ENCODE measurements around the gene PCDH1. TPM values are rescaled to one million over a fixed set of nuclear protein-coding genes. Genes with fewer than 3 reads are reported as not detected.

PCDH1 gene
- polyA plus RNA-seq, 5 donors, result 22.2 to 32.4 (median 24.8) TPM

GRCh38 chr5:141811287-141812155, 66.7 kb downstream of the PCDH1 start:
- DNase-seq, result no peak

GRCh38 chr5:141810702-141811101, 67.5 kb downstream of the PCDH1 start:
- DNase-seq, result no peak

GRCh38 chr5:141809380-141810096, 68.7 kb downstream of the PCDH1 start:
- no peak for DNase-seq

GRCh38 chr5:141808857-141809256, 69.4 kb downstream of the PCDH1 start:
- no peak for DNase-seq

- no peak for DNase-seq
These were observed 70.5 kb downstream of the PCDH1 start for GRCh38 chr5:141807732-141808131.

GRCh38 chr5:141807329-141807728, 70.9 kb downstream of the PCDH1 start:
- no peak for DNase-seq

- DNase-seq, result no peak
These were observed 71.6 kb downstream of the PCDH1 start for GRCh38 chr5:141806626-141807025.

GRCh38 chr5:141805874-141806595, 72.2 kb downstream of the PCDH1 start:
- no peak for DNase-seq

GRCh38 chr5:141804475-141804874, 73.7 kb downstream of the PCDH1 start:
- DNase-seq, result no peak

Other genes starting within 250 kb of the PCDH1 start
- 100 to 1,000 TPM in 4 of 5 donors, 10 to 100 TPM in 1; 95.5 to 120 (median 106) TPM for gene HDAC3, start 241.6 kb downstream of the PCDH1 start, polyA plus RNA-seq (ENCODE audit: insufficient read depth in 1 of 5, insufficient read length in 5 of 5, low replicate concordance in 1 of 5)
- gene RELL2, start 241.4 kb downstream of the PCDH1 start, polyA plus RNA-seq (ENCODE audit: insufficient read depth in 1 of 5, insufficient read length in 5 of 5, low replicate concordance in 1 of 5), result under 1 TPM; 0.16 to 0.58 (median 0.37) TPM
- 10 to 100 TPM; 18.7 to 26.5 (median 19.1) TPM for gene FCHSD1, start 227.0 kb downstream of the PCDH1 start, polyA plus RNA-seq (ENCODE audit: insufficient read depth in 1 of 5, insufficient read length in 5 of 5, low replicate concordance in 1 of 5)
- 10 to 100 TPM; 35.3 to 50.1 (median 42.3) TPM for gene ARAP3, start 196.2 kb downstream of the PCDH1 start, polyA plus RNA-seq (ENCODE audit: insufficient read depth in 1 of 5, insufficient read length in 5 of 5, low replicate concordance in 1 of 5)
- 100 to 1,000 TPM; 142 to 165 (median 146) TPM for gene DELE1, start 45.5 kb upstream of the PCDH1 start, polyA plus RNA-seq (ENCODE audit: insufficient read depth in 1 of 5, insufficient read length in 5 of 5, low replicate concordance in 1 of 5)
- 10 to 100 TPM; 33.0 to 41.9 (median 35.7) TPM for gene PCDH12, start 79.8 kb upstream of the PCDH1 start, polyA plus RNA-seq (ENCODE audit: insufficient read depth in 1 of 5, insufficient read length in 5 of 5, low replicate concordance in 1 of 5)
- 10 to 100 TPM; 43.5 to 50.3 (median 49.4) TPM for gene RNF14, start 90.7 kb upstream of the PCDH1 start, polyA plus RNA-seq (ENCODE audit: insufficient read depth in 1 of 5, insufficient read length in 5 of 5, low replicate concordance in 1 of 5)
- 10 to 100 TPM; 36.0 to 42.3 (median 40.2) TPM for gene GNPDA1, start 134.6 kb upstream of the PCDH1 start, polyA plus RNA-seq (ENCODE audit: insufficient read depth in 1 of 5, insufficient read length in 5 of 5, low replicate concordance in 1 of 5)
- gene NDFIP1, start 230.4 kb upstream of the PCDH1 start, polyA plus RNA-seq (ENCODE audit: insufficient read depth in 1 of 5, insufficient read length in 5 of 5, low replicate concordance in 1 of 5), result 100 to 1,000 TPM in 3 of 5 donors, 10 to 100 TPM in 2; 93.6 to 115 (median 105) TPM

All from right lung (tissue), 5 donors.